DND-41 (cell line): ENCODE data around the gene SCRN2.

Source experiments
- EZH2 ChIP-seq: IDR thresholded peaks from 3 replicates; pipeline ENCODE4 v1.6.1; 2012; ENCODE audit warnings: borderline replicate concordance, low read depth, mild to moderate bottlenecking, moderate library complexity, low read length, inconsistent platforms; ENCODE audit not compliant: severe bottlenecking
- TF ChIP-seq, protein P1 (sequence below): IDR thresholded peaks from 2 replicates; pipeline ENCODE4 v1.5.1; 2012; ENCODE audit warnings: borderline replicate concordance, low read length, moderate library complexity, mild to moderate bottlenecking; ENCODE audit not compliant: poor library complexity, severe bottlenecking; ENCODE audit errors: extremely low read depth

DNA sequence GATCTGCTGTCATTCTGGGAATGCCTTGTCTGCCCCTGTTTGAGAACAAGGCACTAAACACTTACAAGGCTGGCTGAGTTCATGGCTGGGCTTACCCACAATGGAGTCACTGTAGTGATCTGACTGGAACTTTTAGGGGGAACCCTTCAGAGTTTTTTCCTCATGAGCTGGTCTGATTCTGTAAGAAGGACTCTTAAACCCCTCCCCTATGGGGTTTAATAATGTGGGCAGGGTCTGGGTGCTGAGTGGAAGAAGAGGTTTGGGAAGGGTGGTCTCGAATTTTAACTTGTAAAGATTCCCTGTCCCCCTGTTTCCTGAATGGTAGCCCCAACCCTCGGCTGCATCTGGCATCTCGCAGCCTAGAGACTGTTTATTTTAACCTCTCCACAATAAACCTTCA lies 50.0 kb downstream of the SCRN2 start:
- TF ChIP-seq, protein P1, sequence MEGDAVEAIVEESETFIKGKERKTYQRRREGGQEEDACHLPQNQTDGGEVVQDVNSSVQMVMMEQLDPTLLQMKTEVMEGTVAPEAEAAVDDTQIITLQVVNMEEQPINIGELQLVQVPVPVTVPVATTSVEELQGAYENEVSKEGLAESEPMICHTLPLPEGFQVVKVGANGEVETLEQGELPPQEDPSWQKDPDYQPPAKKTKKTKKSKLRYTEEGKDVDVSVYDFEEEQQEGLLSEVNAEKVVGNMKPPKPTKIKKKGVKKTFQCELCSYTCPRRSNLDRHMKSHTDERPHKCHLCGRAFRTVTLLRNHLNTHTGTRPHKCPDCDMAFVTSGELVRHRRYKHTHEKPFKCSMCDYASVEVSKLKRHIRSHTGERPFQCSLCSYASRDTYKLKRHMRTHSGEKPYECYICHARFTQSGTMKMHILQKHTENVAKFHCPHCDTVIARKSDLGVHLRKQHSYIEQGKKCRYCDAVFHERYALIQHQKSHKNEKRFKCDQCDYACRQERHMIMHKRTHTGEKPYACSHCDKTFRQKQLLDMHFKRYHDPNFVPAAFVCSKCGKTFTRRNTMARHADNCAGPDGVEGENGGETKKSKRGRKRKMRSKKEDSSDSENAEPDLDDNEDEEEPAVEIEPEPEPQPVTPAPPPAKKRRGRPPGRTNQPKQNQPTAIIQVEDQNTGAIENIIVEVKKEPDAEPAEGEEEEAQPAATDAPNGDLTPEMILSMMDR: no peak
- no peak for TF ChIP-seq EZH2
